ENCODE results near the gene KIAA1586. TPM values are rescaled to one million over a fixed set of nuclear protein-coding genes. Genes with fewer than 3 reads are reported as not detected.

KIAA1586 gene
- total RNA-seq, 1 donor from 2014 or later = 6.6 TPM

- H3K9me3 ChIP-seq = no peaks in the 10 kb centered on the region
- no peak for DNase-seq (ENCODE audit: extremely low spot score in 2 of 2)
- TF ChIP-seq POLR2AphosphoS5 (IDR thresholded peaks at IDR 0.05; ENCODE audit: insufficient read depth in 1 of 2, low read depth in 1 of 2) (no peak), CTCF (IDR thresholded peaks at IDR 0.05) (peak in 2 of 3 experiments; percentile 30 to 46)
- no peaks in the 10 kb centered on the region for H3K4me1 ChIP-seq
- intact Hi-C loops (cut with DNase I) = no loop called here
- H3K4me3 ChIP-seq = no peak overlapping the region
- no peaks in the 10 kb centered on the region for H3K27me3 ChIP-seq
- no peak overlapping the region for H3K27ac ChIP-seq
- no peaks in the 10 kb centered on the region for H3K36me3 ChIP-seq
These were observed 25.3 kb upstream of the KIAA1586 start for GRCh38 chr6:57021086-57021720.

GRCh38 chr6:57024321-57024720 lies 22.2 kb upstream of the KIAA1586 start:
- no peaks in the 10 kb centered on the region for H3K4me1 ChIP-seq
- H3K9me3 ChIP-seq = no peaks in the 10 kb centered on the region
- no peaks in the 10 kb centered on the region for H3K36me3 ChIP-seq
- H3K27ac ChIP-seq = no peak overlapping the region
- no peak overlapping the region for H3K4me3 ChIP-seq
- intact Hi-C loops (cut with DNase I) = no loop called here
- no peaks in the 10 kb centered on the region for H3K27me3 ChIP-seq
- TF ChIP-seq CTCF (IDR thresholded peaks at IDR 0.05) = no peak
- no peak for TF ChIP-seq POLR2AphosphoS5 (IDR thresholded peaks at IDR 0.05; ENCODE audit: insufficient read depth in 1 of 2, low read depth in 1 of 2)
- no peak for TF ChIP-seq POLR2A (IDR thresholded peaks at IDR 0.05)
- DNase-seq (ENCODE audit: extremely low spot score in 2 of 2) = no peak

DNA sequence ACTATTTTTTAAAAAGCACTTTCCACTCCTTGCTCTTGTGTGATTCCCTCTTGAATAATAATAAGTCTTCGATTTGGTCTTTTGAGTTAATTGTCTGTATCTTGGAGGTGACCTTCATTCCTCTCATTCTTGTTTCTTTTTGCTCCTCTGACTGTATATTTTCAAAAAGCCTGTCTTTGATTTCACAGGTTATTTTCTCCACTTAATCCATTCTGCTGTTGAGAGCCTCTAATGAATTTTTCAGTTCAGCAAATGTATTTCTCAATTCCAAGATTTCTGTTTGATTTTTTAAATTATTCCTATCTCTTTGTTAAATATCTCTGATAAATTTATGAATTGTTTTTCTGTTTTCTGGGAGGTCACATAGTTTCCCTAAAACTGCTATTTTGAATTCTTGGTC lies 21.7 kb upstream of the KIAA1586 start:
- Histone ChIP-seq H3K27me3 (no peaks in the 10 kb centered on the region), H3K4me3 (no peak overlapping the region), H3K27ac (no peak overlapping the region), H3K36me3 (no peaks in the 10 kb centered on the region), H3K9me3 (no peaks in the 10 kb centered on the region), H3K4me1 (no peaks in the 10 kb centered on the region)
- intact Hi-C loops (cut with DNase I) = no loop called here
- no peak for DNase-seq (ENCODE audit: extremely low spot score in 2 of 2)
- no peak for TF ChIP-seq CTCF (IDR thresholded peaks at IDR 0.05)

DNA sequence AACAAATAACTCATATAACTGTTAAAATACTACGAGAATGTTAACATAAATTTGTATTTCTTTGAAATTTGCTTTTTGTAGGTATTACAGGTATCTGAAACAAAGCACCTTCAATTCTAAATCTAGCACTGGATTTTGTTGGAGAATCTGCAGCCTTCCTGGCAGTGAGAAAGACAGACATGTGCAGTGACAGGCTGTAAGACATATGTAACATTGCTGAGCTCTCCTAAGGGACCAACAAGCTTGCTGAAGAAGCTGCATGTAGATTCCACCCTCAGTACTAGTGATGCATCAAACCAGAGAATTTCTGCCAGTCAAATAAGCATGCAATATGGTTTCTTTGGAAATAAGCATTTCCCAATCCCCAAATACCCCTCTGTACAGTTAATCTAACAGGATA lies 20.5 kb upstream of the KIAA1586 start:
- no peak for TF ChIP-seq POLR2AphosphoS5 (IDR thresholded peaks at IDR 0.05; ENCODE audit: insufficient read depth in 1 of 2, low read depth in 1 of 2)
- no peak for TF ChIP-seq POLR2A (IDR thresholded peaks at IDR 0.05)
- no peak for TF ChIP-seq CTCF (IDR thresholded peaks at IDR 0.05)
- intact Hi-C loops (cut with DNase I) = no loop called here
- H3K4me3 ChIP-seq = no peak overlapping the region

DNA sequence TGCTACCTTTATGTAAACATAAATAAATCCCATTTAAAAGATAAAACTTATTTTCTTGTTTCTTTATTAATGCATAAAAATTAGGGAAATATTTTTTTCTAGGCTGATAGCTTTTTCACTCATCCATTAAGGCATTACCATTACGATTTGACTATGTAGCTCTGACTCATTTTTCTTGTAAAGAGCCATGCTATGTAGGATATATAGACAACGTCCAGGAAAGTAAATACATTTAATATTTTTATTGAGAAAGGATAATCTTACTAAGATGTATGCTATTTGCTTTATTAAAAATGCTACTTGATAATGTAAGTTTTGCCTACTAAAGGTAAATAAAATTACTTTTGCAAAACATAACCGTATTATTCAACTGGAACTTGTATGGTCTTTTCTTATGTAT lies 19.2 kb upstream of the KIAA1586 start:
- TF ChIP-seq POLR2AphosphoS5 (IDR thresholded peaks at IDR 0.05; ENCODE audit: insufficient read depth in 1 of 2, low read depth in 1 of 2) (no peak), POLR2A (IDR thresholded peaks at IDR 0.05) (no peak), CTCF (IDR thresholded peaks at IDR 0.05) (no peak)
- Histone ChIP-seq H3K27me3 (no peaks in the 10 kb centered on the region), H3K9me3 (no peaks in the 10 kb centered on the region), H3K4me3 (no peak overlapping the region), H3K27ac (no peak overlapping the region), H3K36me3 (no peaks in the 10 kb centered on the region), H3K4me1 (no peaks in the 10 kb centered on the region)
- intact Hi-C loops (cut with DNase I) = no loop called here
- no peak for DNase-seq (ENCODE audit: extremely low spot score in 2 of 2)

More for the DNA sequence above, 20.5 kb upstream of the KIAA1586 start:
- no peaks in the 10 kb centered on the region for H3K27me3 ChIP-seq
- H3K27ac ChIP-seq = no peak overlapping the region
- no peaks in the 10 kb centered on the region for H3K9me3 ChIP-seq
- H3K36me3 ChIP-seq = no peaks in the 10 kb centered on the region
- H3K4me1 ChIP-seq = no peaks in the 10 kb centered on the region
- DNase-seq (ENCODE audit: extremely low spot score in 2 of 2) = no peak

Measured in vagina (tissue), 2 donors.